HepG2 (cell line): ENCODE data around the gene ORMDL3. TPM values are rescaled to one million over a fixed set of nuclear protein-coding genes. Genes with fewer than 3 reads are reported as not detected.

ENCODE experiments used
- CHD2 ChIP-seq: IDR thresholded peaks from 2 replicates; pipeline ENCODE4 v1.6.1; 2011; ENCODE audit warnings: low read depth, low read length, improper control_type of control experiment
- CREM ChIP-seq, 2 experiments: sonication (generic) in 1 of 2; formaldehyde crosslinking in 1 of 2; IDR thresholded peaks; 2 replicates each; pipeline versions ENCODE4 v1.4.0 to v1.6.1; 2016 to 2020; ENCODE audit warnings: antibody characterized with exemption in 1 of 2, mild to moderate bottlenecking in 1 of 2, missing genetic modification reagents in 1 of 2
- KLF12 ChIP-seq: sonication (generic); formaldehyde crosslinking; IDR thresholded peaks from 2 replicates; pipeline ENCODE4 v1.4.0; 2020; ENCODE audit warnings: missing genetic modification reagents, borderline replicate concordance
- NFKBIZ ChIP-seq: IDR thresholded peaks from 2 replicates; pipeline ENCODE4 v1.6.1; 2018; ENCODE audit warnings: missing genetic modification reagents, missing compliant biosample characterization
- TP53 ChIP-seq: sonication (generic); formaldehyde crosslinking; conservative IDR thresholded peaks from 2 replicates; pipeline ENCODE4 v1.4.0; 2020; ENCODE audit warnings: missing genetic modification reagents
- ZNF326 ChIP-seq: sonication (generic); formaldehyde crosslinking; IDR thresholded peaks from 2 replicates; pipeline ENCODE4 v1.4.0; 2020; ENCODE audit warnings: missing genetic modification reagents, borderline replicate concordance
- ZNF33A ChIP-seq: sonication (generic); formaldehyde crosslinking; IDR thresholded peaks from 2 replicates; pipeline ENCODE4 v1.5.1; 2020; ENCODE audit warnings: missing genetic modification reagents, mild to moderate bottlenecking, moderate library complexity, borderline replicate concordance
- ZNF761 ChIP-seq: sonication (generic); formaldehyde crosslinking; conservative IDR thresholded peaks from 2 replicates; pipeline ENCODE4 v1.4.0; 2020; ENCODE audit warnings: mild to moderate bottlenecking, missing genetic modification reagents
- ZNF788 ChIP-seq: sonication (generic); formaldehyde crosslinking; IDR thresholded peaks from 2 replicates; pipeline ENCODE4 v1.5.0; 2020; ENCODE audit warnings: mild to moderate bottlenecking, missing genetic modification reagents, borderline replicate concordance
- polyA plus RNA-seq, 8 experiments: library from polyadenylated mRNA; depleted of rRNA in 3 of 8; stranded (reverse) in 7 of 8; unstranded in 1 of 8; fragments of >200 nt; fragmentation: Illumina TruSeq in 4 of 8; extraction: Trizol in 4 of 8; gene quantifications; 2 replicates each; pipeline versions ENCODE4 v1.2.1 to v1.2.3, GENCODE V29; 2011 to 2016; ENCODE audit warnings: low read depth in 4 of 8, missing spikeins in 1 of 8, mixed read lengths in 1 of 8; ENCODE audit not compliant: insufficient read depth in 1 of 8
- total RNA-seq, 5 experiments: library from RNA; depleted of rRNA; stranded (reverse); fragments of >200 nt; fragmentation: Illumina TruSeq; extraction: Trizol; gene quantifications; 2 replicates each; pipeline ENCODE4 v1.2.3, GENCODE V29; 2016; ENCODE audit warnings: low read depth in 1 of 5
- TF ChIP-seq, protein P1 (sequence below): sonication (generic); formaldehyde crosslinking; conservative IDR thresholded peaks from 2 replicates; pipeline ENCODE4 v1.8.0; 2022; ENCODE audit warnings: low read depth, missing genetic modification reagents
- TF ChIP-seq, protein P2 (sequence below): sonication (generic); formaldehyde crosslinking; IDR thresholded peaks from 2 replicates; pipeline ENCODE4 v1.8.0; 2022; ENCODE audit warnings: missing genetic modification reagents, mild to moderate bottlenecking, inconsistent platforms, borderline replicate concordance
- TF ChIP-seq, protein P3 (sequence below): sonication (generic); formaldehyde crosslinking; IDR thresholded peaks from 2 replicates; pipeline ENCODE4 v1.8.0; 2022; ENCODE audit warnings: missing genetic modification reagents, mild to moderate bottlenecking, moderate library complexity, borderline replicate concordance
- TF ChIP-seq, protein P4 (sequence below): sonication (generic); formaldehyde crosslinking; IDR thresholded peaks from 2 replicates; pipeline ENCODE4 v1.9.0; 2021; ENCODE audit warnings: missing genetic modification reagents, borderline replicate concordance
- TF ChIP-seq, protein P5 (sequence below): sonication (generic); formaldehyde crosslinking; IDR thresholded peaks from 2 replicates; pipeline ENCODE4 v1.4.0; 2020; ENCODE audit warnings: missing genetic modification reagents, borderline replicate concordance

The ORMDL3 gene
- total and polyA plus RNA-seq, 2 of the 13 experiments (the other 11 are each of a cell fraction or from before 2014, with no cell fraction given), result 181 to 384 TPM

DNA sequence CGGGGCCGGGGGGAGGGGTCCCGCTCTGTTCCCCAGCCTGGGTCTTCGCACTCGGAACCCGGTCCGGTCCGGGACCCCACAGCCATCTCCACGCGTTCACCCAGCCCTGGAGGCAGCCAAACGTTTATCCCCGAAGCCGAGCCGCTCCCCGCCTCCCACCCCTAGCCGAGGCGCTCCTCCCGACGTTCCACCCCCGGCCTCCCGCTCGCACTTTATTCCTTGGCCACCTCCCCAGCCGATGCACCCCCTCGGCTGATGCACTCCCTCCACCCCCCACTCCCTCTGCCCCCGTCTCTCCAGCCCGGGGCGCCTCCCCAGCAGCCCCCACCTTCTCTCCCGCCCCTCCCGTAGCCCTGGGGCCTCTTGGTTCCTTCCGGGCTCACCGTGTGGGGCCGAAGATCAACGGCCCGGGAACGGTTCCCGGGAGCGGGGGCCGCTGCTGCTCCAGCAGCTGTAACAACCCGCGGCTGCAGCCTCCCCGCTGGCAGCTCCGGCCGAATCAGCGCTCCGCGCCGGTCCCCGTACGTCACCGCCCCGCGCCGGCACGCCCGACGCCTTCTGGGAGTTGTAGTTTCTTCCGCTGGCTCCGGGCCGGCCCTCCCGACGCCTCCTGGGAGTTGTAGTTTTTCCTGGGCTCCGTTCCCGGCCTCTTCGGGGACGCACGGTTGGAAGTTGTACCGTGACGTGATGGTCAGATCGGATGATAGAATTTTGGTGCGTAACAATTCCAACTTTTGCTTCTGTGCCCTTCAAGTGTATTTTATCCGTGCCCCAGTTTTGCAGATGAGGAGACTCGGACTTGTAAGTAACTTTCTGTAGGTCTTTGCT, at the start of gene ORMDL3, which contains the start of gene LRRC3C (continued):
- TF ChIP-seq CREM (IDR thresholded peaks at IDR 0.05) (peak; percentile 100), CREM (CRISPR knock-in tag; IDR thresholded peaks at IDR 0.05) (peak; percentile 99), CHD2 (peak; percentile 81), ZNF788 (peak; percentile 88; the same call in 1 of the 2 replicates), ZNF33A (CRISPR knock-in tag) (peak; percentile 88; the same call in 1 of the 2 replicates), TP53 (CRISPR knock-in tag) (peak; percentile 60; the same call in 1 of the 2 replicates), ZNF761 (CRISPR knock-in tag) (no peak; the same call in 1 of the 2 replicates), KLF12 (peak; percentile 48; the same call in 1 of the 2 replicates), NFKBIZ (CRISPR knock-in tag) (peak; percentile 24; the same call in 1 of the 2 replicates), ZNF326 (CRISPR knock-in tag) (no peak)
- TF ChIP-seq, protein P1, sequence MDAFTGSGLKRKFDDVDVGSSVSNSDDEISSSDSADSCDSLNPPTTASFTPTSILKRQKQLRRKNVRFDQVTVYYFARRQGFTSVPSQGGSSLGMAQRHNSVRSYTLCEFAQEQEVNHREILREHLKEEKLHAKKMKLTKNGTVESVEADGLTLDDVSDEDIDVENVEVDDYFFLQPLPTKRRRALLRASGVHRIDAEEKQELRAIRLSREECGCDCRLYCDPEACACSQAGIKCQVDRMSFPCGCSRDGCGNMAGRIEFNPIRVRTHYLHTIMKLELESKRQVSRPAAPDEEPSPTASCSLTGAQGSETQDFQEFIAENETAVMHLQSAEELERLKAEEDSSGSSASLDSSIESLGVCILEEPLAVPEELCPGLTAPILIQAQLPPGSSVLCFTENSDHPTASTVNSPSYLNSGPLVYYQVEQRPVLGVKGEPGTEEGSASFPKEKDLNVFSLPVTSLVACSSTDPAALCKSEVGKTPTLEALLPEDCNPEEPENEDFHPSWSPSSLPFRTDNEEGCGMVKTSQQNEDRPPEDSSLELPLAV (CRISPR knock-in tag), result no peak
- TF ChIP-seq, protein P2, sequence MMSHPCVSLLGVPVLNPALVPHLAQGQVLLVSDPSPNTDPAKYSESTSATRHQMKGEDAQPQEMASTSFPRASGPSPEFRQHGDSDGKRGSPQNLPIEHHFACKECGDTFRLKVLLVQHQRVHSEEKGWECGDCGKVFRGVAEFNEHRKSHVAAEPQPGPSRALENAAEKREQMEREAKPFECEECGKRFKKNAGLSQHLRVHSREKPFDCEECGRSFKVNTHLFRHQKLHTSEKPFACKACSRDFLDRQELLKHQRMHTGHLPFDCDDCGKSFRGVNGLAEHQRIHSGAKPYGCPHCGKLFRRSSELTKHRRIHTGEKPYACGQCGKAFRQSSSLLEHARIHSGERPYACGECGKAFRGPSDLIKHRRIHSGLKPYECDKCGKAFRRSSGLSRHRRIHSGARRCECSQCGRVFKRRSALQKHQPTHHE (CRISPR knock-in tag), result peak; percentile 31; the same call in 1 of the 2 replicates
- TF ChIP-seq, protein P3, sequence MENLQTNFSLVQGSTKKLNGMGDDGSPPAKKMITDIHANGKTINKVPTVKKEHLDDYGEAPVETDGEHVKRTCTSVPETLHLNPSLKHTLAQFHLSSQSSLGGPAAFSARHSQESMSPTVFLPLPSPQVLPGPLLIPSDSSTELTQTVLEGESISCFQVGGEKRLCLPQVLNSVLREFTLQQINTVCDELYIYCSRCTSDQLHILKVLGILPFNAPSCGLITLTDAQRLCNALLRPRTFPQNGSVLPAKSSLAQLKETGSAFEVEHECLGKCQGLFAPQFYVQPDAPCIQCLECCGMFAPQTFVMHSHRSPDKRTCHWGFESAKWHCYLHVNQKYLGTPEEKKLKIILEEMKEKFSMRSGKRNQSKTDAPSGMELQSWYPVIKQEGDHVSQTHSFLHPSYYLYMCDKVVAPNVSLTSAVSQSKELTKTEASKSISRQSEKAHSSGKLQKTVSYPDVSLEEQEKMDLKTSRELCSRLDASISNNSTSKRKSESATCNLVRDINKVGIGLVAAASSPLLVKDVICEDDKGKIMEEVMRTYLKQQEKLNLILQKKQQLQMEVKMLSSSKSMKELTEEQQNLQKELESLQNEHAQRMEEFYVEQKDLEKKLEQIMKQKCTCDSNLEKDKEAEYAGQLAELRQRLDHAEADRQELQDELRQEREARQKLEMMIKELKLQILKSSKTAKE (CRISPR knock-in tag), result peak; percentile 42; the same call in 1 of the 2 replicates
- TF ChIP-seq, protein P4, sequence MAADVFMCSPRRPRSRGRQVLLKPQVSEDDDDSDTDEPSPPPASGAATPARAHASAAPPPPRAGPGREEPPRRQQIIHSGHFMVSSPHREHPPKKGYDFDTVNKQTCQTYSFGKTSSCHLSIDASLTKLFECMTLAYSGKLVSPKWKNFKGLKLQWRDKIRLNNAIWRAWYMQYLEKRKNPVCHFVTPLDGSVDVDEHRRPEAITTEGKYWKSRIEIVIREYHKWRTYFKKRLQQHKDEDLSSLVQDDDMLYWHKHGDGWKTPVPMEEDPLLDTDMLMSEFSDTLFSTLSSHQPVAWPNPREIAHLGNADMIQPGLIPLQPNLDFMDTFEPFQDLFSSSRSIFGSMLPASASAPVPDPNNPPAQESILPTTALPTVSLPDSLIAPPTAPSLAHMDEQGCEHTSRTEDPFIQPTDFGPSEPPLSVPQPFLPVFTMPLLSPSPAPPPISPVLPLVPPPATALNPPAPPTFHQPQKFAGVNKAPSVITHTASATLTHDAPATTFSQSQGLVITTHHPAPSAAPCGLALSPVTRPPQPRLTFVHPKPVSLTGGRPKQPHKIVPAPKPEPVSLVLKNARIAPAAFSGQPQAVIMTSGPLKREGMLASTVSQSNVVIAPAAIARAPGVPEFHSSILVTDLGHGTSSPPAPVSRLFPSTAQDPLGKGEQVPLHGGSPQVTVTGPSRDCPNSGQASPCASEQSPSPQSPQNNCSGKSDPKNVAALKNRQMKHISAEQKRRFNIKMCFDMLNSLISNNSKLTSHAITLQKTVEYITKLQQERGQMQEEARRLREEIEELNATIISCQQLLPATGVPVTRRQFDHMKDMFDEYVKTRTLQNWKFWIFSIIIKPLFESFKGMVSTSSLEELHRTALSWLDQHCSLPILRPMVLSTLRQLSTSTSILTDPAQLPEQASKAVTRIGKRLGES (CRISPR knock-in tag), result no peak
- TF ChIP-seq, protein P5, sequence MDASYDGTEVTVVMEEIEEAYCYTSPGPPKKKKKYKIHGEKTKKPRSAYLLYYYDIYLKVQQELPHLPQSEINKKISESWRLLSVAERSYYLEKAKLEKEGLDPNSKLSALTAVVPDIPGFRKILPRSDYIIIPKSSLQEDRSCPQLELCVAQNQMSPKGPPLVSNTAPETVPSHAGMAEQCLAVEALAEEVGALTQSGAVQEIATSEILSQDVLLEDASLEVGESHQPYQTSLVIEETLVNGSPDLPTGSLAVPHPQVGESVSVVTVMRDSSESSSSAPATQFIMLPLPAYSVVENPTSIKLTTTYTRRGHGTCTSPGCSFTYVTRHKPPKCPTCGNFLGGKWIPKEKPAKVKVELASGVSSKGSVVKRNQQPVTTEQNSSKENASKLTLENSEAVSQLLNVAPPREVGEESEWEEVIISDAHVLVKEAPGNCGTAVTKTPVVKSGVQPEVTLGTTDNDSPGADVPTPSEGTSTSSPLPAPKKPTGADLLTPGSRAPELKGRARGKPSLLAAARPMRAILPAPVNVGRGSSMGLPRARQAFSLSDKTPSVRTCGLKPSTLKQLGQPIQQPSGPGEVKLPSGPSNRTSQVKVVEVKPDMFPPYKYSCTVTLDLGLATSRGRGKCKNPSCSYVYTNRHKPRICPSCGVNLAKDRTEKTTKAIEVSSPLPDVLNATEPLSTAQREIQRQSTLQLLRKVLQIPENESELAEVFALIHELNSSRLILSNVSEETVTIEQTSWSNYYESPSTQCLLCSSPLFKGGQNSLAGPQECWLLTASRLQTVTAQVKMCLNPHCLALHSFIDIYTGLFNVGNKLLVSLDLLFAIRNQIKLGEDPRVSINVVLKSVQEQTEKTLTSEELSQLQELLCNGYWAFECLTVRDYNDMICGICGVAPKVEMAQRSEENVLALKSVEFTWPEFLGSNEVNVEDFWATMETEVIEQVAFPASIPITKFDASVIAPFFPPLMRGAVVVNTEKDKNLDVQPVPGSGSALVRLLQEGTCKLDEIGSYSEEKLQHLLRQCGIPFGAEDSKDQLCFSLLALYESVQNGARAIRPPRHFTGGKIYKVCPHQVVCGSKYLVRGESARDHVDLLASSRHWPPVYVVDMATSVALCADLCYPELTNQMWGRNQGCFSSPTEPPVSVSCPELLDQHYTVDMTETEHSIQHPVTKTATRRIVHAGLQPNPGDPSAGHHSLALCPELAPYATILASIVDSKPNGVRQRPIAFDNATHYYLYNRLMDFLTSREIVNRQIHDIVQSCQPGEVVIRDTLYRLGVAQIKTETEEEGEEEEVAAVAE (CRISPR knock-in tag), result peak; percentile 95
